K562 (cell line): ENCODE data around the gene SET. TPM values are rescaled to one million over a fixed set of nuclear protein-coding genes. Genes with fewer than 3 reads are reported as not detected.

Experiments used
- BRD4 ChIP-seq: fragments of 200-600 bp; sonication (generic); IDR thresholded peaks from 2 replicates; pipeline ENCODE4 v1.6.1; 2017; ENCODE audit warnings: inconsistent platforms
- ELK3 ChIP-seq: fragments of 450-650 bp; formaldehyde crosslinking; IDR thresholded peaks from 2 replicates; pipeline ENCODE4 v1.4.0; 2020; ENCODE audit warnings: mild to moderate bottlenecking
- ETV1 ChIP-seq: fragments of 450-650 bp; conservative IDR thresholded peaks from 2 replicates; pipeline ENCODE4 v1.6.1; 2016; ENCODE audit warnings: missing genetic modification characterization, control low read depth, low read depth, missing compliant biosample characterization
- ETV5 ChIP-seq: sonication (generic); formaldehyde crosslinking; IDR thresholded peaks from 2 replicates; pipeline ENCODE4 v1.4.0; 2020; ENCODE audit warnings: low read depth, mild to moderate bottlenecking, missing genetic modification reagents
- GATA2 ChIP-seq: sonication (generic); formaldehyde crosslinking; IDR thresholded peaks from 2 replicates; pipeline ENCODE4 v1.4.0; 2020; ENCODE audit warnings: mild to moderate bottlenecking, missing genetic modification reagents
- HIVEP1 ChIP-seq: fragments of 250-450 bp; sonication (Bioruptor Pico); IDR thresholded peaks from 2 replicates; pipeline ENCODE4 v1.4.0; 2020; ENCODE audit warnings: mild to moderate bottlenecking
- JUND ChIP-seq, 2 experiments: IDR thresholded peaks; 2 replicates in 1 of 2; 3 replicates in 1 of 2; pipeline ENCODE4 v1.6.1; 2011; ENCODE audit warnings: borderline replicate concordance in 2 of 2, low read depth in 2 of 2, low read length in 2 of 2, improper control_type of control experiment in 1 of 2, missing biosample characterization in 1 of 2, missing genetic modification characterization in 1 of 2, missing genetic modification reagents in 1 of 2
- L3MBTL2 ChIP-seq: fragments of 450-650 bp; IDR thresholded peaks from 2 replicates; pipeline ENCODE4 v1.6.1; 2016; ENCODE audit warnings: mild to moderate bottlenecking, moderate library complexity
- MEF2A ChIP-seq: IDR thresholded peaks from 2 replicates; pipeline ENCODE4 v1.6.1; 2011; ENCODE audit warnings: low read depth, mild to moderate bottlenecking, low read length, moderate library complexity; ENCODE audit not compliant: control insufficient read depth
- MTA3 ChIP-seq: fragments of 450-650 bp; formaldehyde crosslinking; IDR thresholded peaks from 2 replicates; pipeline ENCODE4 v1.6.1; 2017; ENCODE audit warnings: mild to moderate bottlenecking, borderline replicate concordance
- MYC ChIP-seq, 2 experiments: fragments of 250-450 bp in 1 of 2; sonication (Bioruptor Pico) in 1 of 2; IDR thresholded peaks; 2 replicates each; pipeline versions ENCODE4 v1.5.1 to v1.6.1; 2012 to 2021; ENCODE audit warnings: low read depth in 2 of 2, borderline replicate concordance in 1 of 2, improper control_type of control experiment in 1 of 2, low read length in 1 of 2, mild to moderate bottlenecking in 1 of 2, moderate library complexity in 1 of 2
- PHF8 ChIP-seq: fragments of 200-600 bp; sonication (generic); IDR thresholded peaks from 2 replicates; pipeline ENCODE4 v1.6.1; 2012; ENCODE audit warnings: mixed run types, mild to moderate bottlenecking, inconsistent platforms, low read length, moderate library complexity, borderline replicate concordance
- RFX1 ChIP-seq: fragments of 450-650 bp; IDR thresholded peaks from 2 replicates; pipeline ENCODE4 v1.6.1; 2016; ENCODE audit warnings: mild to moderate bottlenecking, moderate library complexity
- RFX7 ChIP-seq: fragments of 250-450 bp; sonication (Bioruptor Pico); IDR thresholded peaks from 2 replicates; pipeline ENCODE4 v1.5.1; 2021; ENCODE audit warnings: mild to moderate bottlenecking
- SLC30A9 ChIP-seq: fragments of 250-450 bp; sonication (Bioruptor Pico); IDR thresholded peaks from 2 replicates; pipeline ENCODE4 v1.8.0; 2022; ENCODE audit warnings: mild to moderate bottlenecking, moderate library complexity
- TARDBP ChIP-seq: fragments of 450-650 bp; IDR thresholded peaks from 2 replicates; pipeline ENCODE4 v1.6.1; 2016
- ZFP36 ChIP-seq: fragments of 150-350 bp; IDR thresholded peaks from 2 replicates; pipeline ENCODE4 v1.6.1; 2018; ENCODE audit warnings: low read length, low read depth; ENCODE audit not compliant: partially characterized antibody
- ZNF263 ChIP-seq: sonication (generic); formaldehyde crosslinking; IDR thresholded peaks from 2 replicates; pipeline ENCODE4 v1.8.0; 2022; ENCODE audit warnings: mild to moderate bottlenecking, missing genetic modification reagents, borderline replicate concordance
- ZNF41 ChIP-seq: fragments of 250-450 bp; sonication (Bioruptor Pico); conservative IDR thresholded peaks from 2 replicates; pipeline ENCODE4 v1.4.0; 2020; ENCODE audit warnings: mild to moderate bottlenecking
- ZNF512 ChIP-seq: IDR thresholded peaks from 2 replicates; pipeline ENCODE4 v1.6.1; 2016; ENCODE audit warnings: missing genetic modification characterization, missing compliant biosample characterization
- ZNF551 ChIP-seq: fragments of 250-450 bp; sonication (Bioruptor Pico); IDR thresholded peaks from 2 replicates; pipeline ENCODE4 v1.5.0; 2021; ENCODE audit warnings: mild to moderate bottlenecking, moderate library complexity
- ZNF785 ChIP-seq: fragments of 250-450 bp; sonication (Bioruptor Pico); IDR thresholded peaks from 2 replicates; pipeline ENCODE4 v1.4.0; 2020; ENCODE audit warnings: mild to moderate bottlenecking
- polyA plus RNA-seq, 8 experiments: library from polyadenylated mRNA; depleted of rRNA in 4 of 8; stranded (reverse) in 5 of 8; unstranded in 3 of 8; fragments of >200 nt; fragmentation: Nextera tagmentation in 2 of 8; fragmentation: Illumina TruSeq in 1 of 8; extraction: Ambion mirVana in 2 of 8; extraction: Trizol in 1 of 8; gene quantifications; 2 replicates each; pipeline versions ENCODE4 v1.2.1 to v1.2.3, GENCODE V29; 2011 to 2014; ENCODE audit warnings: inconsistent platforms in 1 of 8, missing spikeins in 1 of 8
- total RNA-seq, 7 experiments: library from RNA; depleted of rRNA in 6 of 7; stranded (reverse); fragments of >200 nt in 6 of 7; fragmentation: Illumina TruSeq in 2 of 7; extraction: Trizol in 2 of 7; gene quantifications; 2 replicates each; pipeline versions ENCODE4 v1.2.1 to v1.2.3, GENCODE V29; 2011 to 2021; ENCODE audit warnings: low replicate concordance in 1 of 7
- TF ChIP-seq, protein P1 (sequence below): sonication (generic); formaldehyde crosslinking; IDR thresholded peaks from 2 replicates; pipeline ENCODE4 v1.8.1; 2023; ENCODE audit warnings: mild to moderate bottlenecking, missing genetic modification reagents, moderate library complexity

Gene SET
- total and polyA plus RNA-seq, 9 of the 15 experiments (the other 6 are each of a cell fraction or from before 2014, with no cell fraction given) = 404 to 1,447 (median 907) TPM

GRCh38 chr9:128688501-128689292 lies at the start of gene SET (continued):
- TF ChIP-seq ZNF263 (CRISPR knock-in tag) (peak; percentile 54; the same call in 1 of the 2 replicates), ETV1 (no peak), JUND (IDR thresholded peaks at IDR 0.05; ENCODE audit: borderline replicate concordance, low read depth, low read length) (no peak), JUND (tag; IDR thresholded peaks at IDR 0.05; ENCODE audit: borderline replicate concordance, low read depth, low read length) (peak; percentile 41; the same call in 1 of the 3 replicates), MYC (IDR thresholded peaks at IDR 0.05; ENCODE audit: low read depth, low read length) (peak; percentile 88), MYC (CRISPR knock-in tag; IDR thresholded peaks at IDR 0.05; ENCODE audit: borderline replicate concordance, low read depth) (no peak; the same call in 1 of the 2 replicates), L3MBTL2 (peak; percentile 99), ELK3 (peak; percentile 64; the same call in 1 of the 2 replicates), ZNF41 (CRISPR knock-in tag) (peak; percentile 84), ZNF785 (CRISPR knock-in tag) (no peak), ZNF512 (tag) (no peak), MTA3 (peak; percentile 91), ZFP36 (no peak), RFX1 (no peak), TARDBP (peak; percentile 72; the same call in 1 of the 2 replicates), PHF8 (peak; percentile 77), ETV5 (peak; percentile 78), MEF2A (no peak), BRD4 (peak; percentile 72; the same call in 1 of the 2 replicates), HIVEP1 (CRISPR knock-in tag) (peak; percentile 95), SLC30A9 (CRISPR knock-in tag) (no peak), RFX7 (no peak), GATA2 (no peak), ZNF551 (CRISPR knock-in tag) (no peak)
- TF ChIP-seq, protein P1, sequence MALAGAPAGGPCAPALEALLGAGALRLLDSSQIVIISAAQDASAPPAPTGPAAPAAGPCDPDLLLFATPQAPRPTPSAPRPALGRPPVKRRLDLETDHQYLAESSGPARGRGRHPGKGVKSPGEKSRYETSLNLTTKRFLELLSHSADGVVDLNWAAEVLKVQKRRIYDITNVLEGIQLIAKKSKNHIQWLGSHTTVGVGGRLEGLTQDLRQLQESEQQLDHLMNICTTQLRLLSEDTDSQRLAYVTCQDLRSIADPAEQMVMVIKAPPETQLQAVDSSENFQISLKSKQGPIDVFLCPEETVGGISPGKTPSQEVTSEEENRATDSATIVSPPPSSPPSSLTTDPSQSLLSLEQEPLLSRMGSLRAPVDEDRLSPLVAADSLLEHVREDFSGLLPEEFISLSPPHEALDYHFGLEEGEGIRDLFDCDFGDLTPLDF (CRISPR knock-in tag) = peak; percentile 87
